Liver (tissue), 3 donors: Measurements from ENCODE around the gene RASAL2.

Source experiments
- SP1 ChIP-seq: IDR thresholded peaks from 2 replicates; pipeline ENCODE4 v1.6.1; 2018; ENCODE audit warnings: antibody characterized with exemption, mild to moderate bottlenecking
- TF ChIP-seq, protein P1 (sequence below): fragments of 150-350 bp; IDR thresholded peaks from 2 replicates; pipeline ENCODE4 v1.5.1; 2017; ENCODE audit warnings: improper control_type of control experiment, low read depth, low read length; ENCODE audit not compliant: missing input control
- donor health status: healthy.
- donor health status: healthy.

DNA sequence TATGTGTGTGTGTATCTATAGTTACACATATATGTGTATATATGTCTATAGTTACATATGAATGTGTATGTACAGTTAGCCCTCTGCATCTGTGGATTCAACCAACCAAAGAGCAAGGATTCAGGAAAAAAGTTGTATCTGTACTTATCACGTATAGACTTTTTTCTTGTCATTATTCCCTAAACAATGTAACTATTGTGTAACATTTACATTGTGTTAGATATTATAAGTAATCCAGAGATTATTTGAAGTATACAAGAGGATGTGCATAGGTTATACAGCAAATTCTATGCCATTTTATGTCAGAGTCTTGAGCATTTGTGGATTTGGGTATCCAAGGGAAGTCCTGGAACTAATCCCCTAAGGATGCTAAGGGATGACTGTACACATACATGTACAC lies 71.3 kb downstream of the RASAL2 start:
- TF ChIP-seq, protein P1, sequence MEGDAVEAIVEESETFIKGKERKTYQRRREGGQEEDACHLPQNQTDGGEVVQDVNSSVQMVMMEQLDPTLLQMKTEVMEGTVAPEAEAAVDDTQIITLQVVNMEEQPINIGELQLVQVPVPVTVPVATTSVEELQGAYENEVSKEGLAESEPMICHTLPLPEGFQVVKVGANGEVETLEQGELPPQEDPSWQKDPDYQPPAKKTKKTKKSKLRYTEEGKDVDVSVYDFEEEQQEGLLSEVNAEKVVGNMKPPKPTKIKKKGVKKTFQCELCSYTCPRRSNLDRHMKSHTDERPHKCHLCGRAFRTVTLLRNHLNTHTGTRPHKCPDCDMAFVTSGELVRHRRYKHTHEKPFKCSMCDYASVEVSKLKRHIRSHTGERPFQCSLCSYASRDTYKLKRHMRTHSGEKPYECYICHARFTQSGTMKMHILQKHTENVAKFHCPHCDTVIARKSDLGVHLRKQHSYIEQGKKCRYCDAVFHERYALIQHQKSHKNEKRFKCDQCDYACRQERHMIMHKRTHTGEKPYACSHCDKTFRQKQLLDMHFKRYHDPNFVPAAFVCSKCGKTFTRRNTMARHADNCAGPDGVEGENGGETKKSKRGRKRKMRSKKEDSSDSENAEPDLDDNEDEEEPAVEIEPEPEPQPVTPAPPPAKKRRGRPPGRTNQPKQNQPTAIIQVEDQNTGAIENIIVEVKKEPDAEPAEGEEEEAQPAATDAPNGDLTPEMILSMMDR, result no peak
- TF ChIP-seq SP1, result no peak
